Mesendoderm (in vitro differentiated cells): ENCODE measurements around the gene AQP12A.
"Not testable (repeated sequence)": the region's sequence is repeated elsewhere in the genome, so short reads cannot be mapped to it uniquely, and the experiment has no call there.

Experiments
- DNase-seq: peaks from one replicate; pipeline ENCODE4 v3.0.0; 2013
- H2AK5ac ChIP-seq: 2 replicates; pipeline ENCODE4 v1.6.1; 2013; ENCODE audit warnings: low read length, inconsistent platforms
- H2BK120ac ChIP-seq: 2 replicates; pipeline ENCODE4 v1.6.1; 2013; ENCODE audit warnings: low read depth, mild to moderate bottlenecking, low read length, moderate library complexity, mixed read lengths
- H2BK15ac ChIP-seq: replicated peaks from 2 replicates; pipeline ENCODE4 v1.6.1; 2013; ENCODE audit warnings: low read depth, mild to moderate bottlenecking, moderate library complexity
- H2BK5ac ChIP-seq: 2 replicates; pipeline ENCODE4 v1.6.1; 2013; ENCODE audit warnings: low read length, inconsistent platforms
- H3K18ac ChIP-seq: 2 replicates; pipeline ENCODE4 v1.6.1; 2013; ENCODE audit warnings: mild to moderate bottlenecking, low read length, mixed read lengths
- H3K23ac ChIP-seq: one replicate; pipeline ENCODE4 v1.6.1; 2013; ENCODE audit warnings: low read length
- H3K27ac ChIP-seq: 2 replicates; pipeline ENCODE4 v1.5.1; 2013; ENCODE audit warnings: low read depth, mild to moderate bottlenecking, inconsistent platforms, low read length, moderate library complexity
- H3K27me3 ChIP-seq: 2 replicates; pipeline ENCODE4 v1.6.1; 2013; ENCODE audit warnings: low read length, control low read depth, mild to moderate bottlenecking, inconsistent platforms; ENCODE audit not compliant: insufficient read depth, poor library complexity
- H3K36me3 ChIP-seq: 2 replicates; pipeline ENCODE4 v1.6.1; 2013; ENCODE audit warnings: low read length, inconsistent platforms; ENCODE audit not compliant: control insufficient read depth, insufficient read depth
- H3K4ac ChIP-seq: one replicate; pipeline ENCODE4 v1.6.1; 2013; ENCODE audit warnings: low read depth, mild to moderate bottlenecking, low read length, moderate library complexity
- H3K4me1 ChIP-seq: 2 replicates; pipeline ENCODE4 v1.6.1; 2013; ENCODE audit warnings: low read depth, low read length, inconsistent platforms; ENCODE audit not compliant: control insufficient read depth
- H3K4me2 ChIP-seq: 2 replicates; pipeline ENCODE4 v1.6.1; 2013; ENCODE audit warnings: low read length
- H3K4me3 ChIP-seq: 2 replicates; pipeline ENCODE4 v1.5.1; 2013; ENCODE audit warnings: mild to moderate bottlenecking, low read length
- H3K56ac ChIP-seq: one replicate; pipeline ENCODE4 v1.6.1; 2013; ENCODE audit warnings: low read length
- H3K79me1 ChIP-seq: 2 replicates; pipeline ENCODE4 v1.6.1; 2013; ENCODE audit warnings: low read length, inconsistent platforms
- H3K79me2 ChIP-seq: 2 replicates; pipeline ENCODE4 v1.6.1; 2013; ENCODE audit warnings: mild to moderate bottlenecking, low read length; ENCODE audit not compliant: control insufficient read depth, insufficient read depth
- H3K9ac ChIP-seq: 2 replicates; pipeline ENCODE4 v1.6.1; 2013; ENCODE audit warnings: low read length, inconsistent platforms
- H4K5ac ChIP-seq: one replicate; pipeline ENCODE4 v1.6.1; 2013; ENCODE audit warnings: low read length
- H4K8ac ChIP-seq: one replicate; pipeline ENCODE4 v1.6.1; 2013; ENCODE audit warnings: low read depth, mild to moderate bottlenecking, control low read depth, low read length, moderate library complexity
- WGBS: extraction: QIAGEN DNeasy Blood & Tissue Kit; methylation state at CpG from one replicate; pipeline ENCODE4 v1.1.7; 2013; ENCODE audit warnings: low lambda C conversion rate, missing lambda C conversion rate; ENCODE audit not compliant: insufficient coverage; ENCODE audit errors: extremely low coverage; 5-methylcytosine and 5-hydroxymethylcytosine counted together

The AQP12A gene

DNA sequence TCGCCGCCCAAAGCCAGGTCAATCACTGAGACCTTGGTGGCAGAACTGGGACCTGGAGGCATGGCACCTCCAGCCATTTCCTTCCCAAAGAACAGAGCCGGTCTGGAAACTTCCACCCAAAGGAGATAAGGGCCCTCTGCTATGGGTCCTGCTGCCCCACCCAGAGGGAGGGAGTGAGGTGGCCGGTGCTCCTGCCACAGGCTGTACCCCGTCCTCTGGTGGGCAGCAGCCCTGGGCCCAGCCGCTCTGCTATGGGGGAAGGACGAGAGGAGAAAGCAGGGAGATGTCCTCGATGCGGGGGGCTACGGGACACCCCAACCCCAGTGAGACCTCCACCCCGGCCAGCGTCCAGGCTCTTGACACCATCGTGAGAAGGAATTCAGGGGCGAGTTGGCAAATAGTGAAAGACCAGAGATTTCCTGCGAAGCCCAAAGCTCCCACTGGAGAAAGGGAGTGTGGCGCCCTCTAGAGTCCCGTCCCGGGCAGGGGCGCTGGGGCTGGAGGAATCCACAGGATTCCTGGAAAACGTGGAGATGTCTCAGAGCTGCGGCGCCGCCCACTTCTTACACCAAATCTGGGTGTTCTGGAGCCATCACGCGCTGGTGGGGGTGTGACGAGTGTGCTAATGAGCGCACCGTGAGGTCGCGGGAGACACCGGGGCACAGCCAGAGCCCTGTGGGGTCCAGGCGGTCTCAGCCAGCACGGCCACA is 7.3 kb downstream of the AQP12A start:
- not testable (repeated sequence) for H3K18ac ChIP-seq, H4K5ac ChIP-seq, H2BK5ac ChIP-seq, DNase-seq, H2BK15ac ChIP-seq, H3K27me3 ChIP-seq, H4K8ac ChIP-seq, H3K23ac ChIP-seq, H3K27ac ChIP-seq, H3K79me2 ChIP-seq, H3K56ac ChIP-seq, H3K36me3 ChIP-seq, H3K4ac ChIP-seq, H3K4me1 ChIP-seq, H2BK120ac ChIP-seq, H3K4me2 ChIP-seq, H3K4me3 ChIP-seq, H3K79me1 ChIP-seq, H2AK5ac ChIP-seq, H3K9ac ChIP-seq
- WGBS, result no CpG with 5 or more reads among the region's 33 CpGs

- H3K23ac ChIP-seq, H3K9ac ChIP-seq, H3K79me1 ChIP-seq, H3K27me3 ChIP-seq, H3K27ac ChIP-seq, H4K5ac ChIP-seq, H2BK15ac ChIP-seq, H3K79me2 ChIP-seq, H3K4ac ChIP-seq, H3K18ac ChIP-seq, H3K4me2 ChIP-seq, H3K56ac ChIP-seq, H3K36me3 ChIP-seq, H3K4me3 ChIP-seq, H3K4me1 ChIP-seq, DNase-seq, H4K8ac ChIP-seq, H2AK5ac ChIP-seq, H2BK120ac ChIP-seq, H2BK5ac ChIP-seq: not testable (repeated sequence)
- WGBS, result no CpG with 5 or more reads among the region's 8 CpGs
Observed at GRCh38 chr2:240699835-240700234, 8.2 kb downstream of the AQP12A start.

GRCh38 chr2:240700616-240701015 is 8.9 kb downstream of the AQP12A start:
- not testable (repeated sequence) for H3K79me2 ChIP-seq, H3K79me1 ChIP-seq, H3K4ac ChIP-seq, H3K4me2 ChIP-seq, DNase-seq, H3K23ac ChIP-seq, H4K5ac ChIP-seq, H2BK5ac ChIP-seq, H3K4me3 ChIP-seq, H3K27me3 ChIP-seq, H3K18ac ChIP-seq, H3K27ac ChIP-seq, H2BK120ac ChIP-seq, H2AK5ac ChIP-seq, H3K4me1 ChIP-seq, H4K8ac ChIP-seq, H3K36me3 ChIP-seq, H3K9ac ChIP-seq, H3K56ac ChIP-seq, H2BK15ac ChIP-seq
- no CpG with 5 or more reads among the region's 21 CpGs for WGBS

DNA sequence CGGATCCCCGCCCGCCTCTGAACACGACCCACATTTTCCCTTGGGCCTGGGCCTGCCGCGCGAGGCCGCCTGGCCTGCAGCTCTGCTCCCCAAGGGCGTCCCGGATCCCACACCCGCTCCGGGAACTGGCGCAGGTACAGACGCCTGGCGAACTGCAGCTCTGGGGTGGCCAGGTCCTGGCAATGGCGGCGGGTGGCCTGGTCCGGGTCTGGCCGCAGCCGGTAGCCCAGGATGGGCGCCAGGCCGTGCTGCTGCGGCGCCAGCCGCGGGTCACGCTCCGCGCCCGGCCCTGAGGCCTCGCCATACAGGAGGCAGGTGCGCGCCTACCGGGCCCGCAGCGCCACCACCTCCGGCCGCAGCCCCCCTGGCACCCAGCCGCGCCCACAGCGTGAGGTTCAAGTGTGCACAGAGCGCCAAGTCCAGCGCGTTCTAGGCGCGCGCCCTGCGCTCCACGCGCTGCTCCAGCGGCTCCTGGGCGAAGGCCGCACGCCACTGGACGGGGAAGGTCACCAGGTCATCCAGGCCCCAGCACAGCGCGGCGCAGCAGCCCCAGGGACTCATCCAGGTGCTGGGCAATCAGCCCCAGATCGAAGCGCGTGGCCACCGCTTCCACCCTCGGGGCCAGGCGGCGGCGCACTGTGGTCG is 9.5 kb downstream of the AQP12A start:
- no peaks in the 10 kb centered on the region for H3K79me1 ChIP-seq
- no peak overlapping the region for H2BK5ac ChIP-seq
- no peak overlapping the region for H3K18ac ChIP-seq
- no CpG with 5 or more reads among the region's 67 CpGs for WGBS
- no peak for DNase-seq
- H3K79me2 ChIP-seq, result no peaks in the 10 kb centered on the region
- no peak overlapping the region for H4K8ac ChIP-seq
- no peak overlapping the region for H2AK5ac ChIP-seq
- no peak overlapping the region for H2BK15ac ChIP-seq
- no peak overlapping the region for H3K23ac ChIP-seq
- no peak overlapping the region for H3K27ac ChIP-seq
- no peak overlapping the region for H3K4ac ChIP-seq
- no peak overlapping the region for H4K5ac ChIP-seq
- H3K56ac ChIP-seq, result no peak overlapping the region
- H2BK120ac ChIP-seq, result no peak overlapping the region
- no peaks in the 10 kb centered on the region for H3K4me1 ChIP-seq
- no peak overlapping the region for H3K4me3 ChIP-seq
- no peak overlapping the region for H3K4me2 ChIP-seq
- no peak overlapping the region for H3K9ac ChIP-seq
- H3K27me3 ChIP-seq, result no peaks in the 10 kb centered on the region
- no peaks in the 10 kb centered on the region for H3K36me3 ChIP-seq

DNA sequence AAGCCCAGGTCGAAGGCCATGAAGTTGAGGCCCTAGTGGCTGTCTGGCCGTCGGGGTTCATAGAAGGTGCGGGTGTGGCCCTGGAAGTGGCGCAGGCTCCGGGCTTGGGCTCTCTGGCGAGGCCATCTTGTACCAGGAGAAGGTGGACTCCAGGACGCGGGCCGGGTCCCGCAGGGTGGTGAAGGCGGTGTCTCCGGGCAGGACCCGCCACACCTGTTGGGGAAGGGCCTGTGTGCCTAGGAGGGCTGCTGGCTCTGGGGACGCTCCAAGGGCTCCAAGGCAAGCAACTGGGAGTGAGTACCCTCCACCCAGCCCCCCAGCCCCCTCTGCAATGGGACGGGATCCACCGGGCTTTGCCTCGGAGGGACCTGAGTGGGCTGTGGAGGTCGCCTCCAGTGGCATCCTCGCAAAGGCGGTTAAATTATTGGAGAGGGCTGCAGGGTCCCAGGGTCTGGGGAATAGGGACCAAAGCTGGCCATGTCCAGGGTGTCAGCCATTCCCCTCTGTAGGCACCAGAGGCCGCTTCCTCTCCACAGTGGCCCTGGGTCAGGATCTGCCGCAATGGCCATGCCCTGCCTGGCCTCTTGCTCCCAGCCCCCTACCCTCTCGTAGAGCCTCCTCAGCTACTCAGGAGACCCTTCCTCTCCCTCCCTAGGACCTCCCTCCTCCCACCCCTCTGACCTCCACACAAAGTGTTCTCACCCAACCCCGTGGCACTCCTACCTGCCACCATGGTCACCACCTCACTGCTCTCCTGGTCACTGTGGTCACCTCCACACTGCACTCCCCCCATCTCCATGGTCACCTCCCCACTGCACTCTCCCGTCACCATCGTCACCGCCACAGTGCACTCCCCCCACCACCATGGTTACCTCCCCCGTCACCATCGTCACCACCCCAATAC is 10.3 kb downstream of the AQP12A start:
- H3K9ac ChIP-seq, result no peak overlapping the region
- H3K79me2 ChIP-seq, result no peaks in the 10 kb centered on the region
- H4K8ac ChIP-seq, result no peak overlapping the region
- no peak overlapping the region for H2BK120ac ChIP-seq
- no peak overlapping the region for H3K56ac ChIP-seq
- H3K36me3 ChIP-seq, result no peaks in the 10 kb centered on the region
- no peak overlapping the region for H2AK5ac ChIP-seq
- H3K23ac ChIP-seq, result no peak overlapping the region
- H3K4me2 ChIP-seq, result no peak overlapping the region
- no peak overlapping the region for H4K5ac ChIP-seq
- no peak for DNase-seq
- WGBS, result no CpG with 5 or more reads among the region's 30 CpGs
- no peaks in the 10 kb centered on the region for H3K27me3 ChIP-seq
- H3K79me1 ChIP-seq, result no peaks in the 10 kb centered on the region
- H3K27ac ChIP-seq, result no peak overlapping the region
- no peak overlapping the region for H3K4me3 ChIP-seq
- H3K18ac ChIP-seq, result no peak overlapping the region
- H2BK5ac ChIP-seq, result no peak overlapping the region
- H3K4ac ChIP-seq, result no peak overlapping the region
- H3K4me1 ChIP-seq, result no peaks in the 10 kb centered on the region
- H2BK15ac ChIP-seq, result no peak overlapping the region
